Measurements from ENCODE around the gene DGKI.

DNA sequence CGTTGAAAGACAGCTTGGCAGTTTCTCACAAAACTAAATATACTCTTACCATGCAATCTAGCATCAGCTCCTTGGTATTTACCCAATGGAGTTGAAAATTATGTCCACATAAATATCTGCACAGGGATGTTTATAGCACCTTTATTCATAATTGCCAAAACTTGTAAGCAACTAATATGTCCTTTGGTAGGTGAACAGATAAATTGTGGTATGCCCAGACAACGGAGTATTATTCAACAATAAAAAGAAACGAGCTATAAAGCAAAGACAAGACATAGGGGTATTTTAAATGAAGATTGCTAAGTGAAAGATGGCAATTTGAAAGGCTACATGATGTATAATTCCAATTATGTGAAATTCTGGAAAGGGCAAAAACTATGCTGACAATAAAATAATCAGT, 340.7 kb downstream of the DGKI start:
- TF ChIP-seq, protein P1, sequence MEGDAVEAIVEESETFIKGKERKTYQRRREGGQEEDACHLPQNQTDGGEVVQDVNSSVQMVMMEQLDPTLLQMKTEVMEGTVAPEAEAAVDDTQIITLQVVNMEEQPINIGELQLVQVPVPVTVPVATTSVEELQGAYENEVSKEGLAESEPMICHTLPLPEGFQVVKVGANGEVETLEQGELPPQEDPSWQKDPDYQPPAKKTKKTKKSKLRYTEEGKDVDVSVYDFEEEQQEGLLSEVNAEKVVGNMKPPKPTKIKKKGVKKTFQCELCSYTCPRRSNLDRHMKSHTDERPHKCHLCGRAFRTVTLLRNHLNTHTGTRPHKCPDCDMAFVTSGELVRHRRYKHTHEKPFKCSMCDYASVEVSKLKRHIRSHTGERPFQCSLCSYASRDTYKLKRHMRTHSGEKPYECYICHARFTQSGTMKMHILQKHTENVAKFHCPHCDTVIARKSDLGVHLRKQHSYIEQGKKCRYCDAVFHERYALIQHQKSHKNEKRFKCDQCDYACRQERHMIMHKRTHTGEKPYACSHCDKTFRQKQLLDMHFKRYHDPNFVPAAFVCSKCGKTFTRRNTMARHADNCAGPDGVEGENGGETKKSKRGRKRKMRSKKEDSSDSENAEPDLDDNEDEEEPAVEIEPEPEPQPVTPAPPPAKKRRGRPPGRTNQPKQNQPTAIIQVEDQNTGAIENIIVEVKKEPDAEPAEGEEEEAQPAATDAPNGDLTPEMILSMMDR (conservative IDR thresholded peaks at IDR 0.05) = no peak
- TF ChIP-seq EZH2 (IDR thresholded peaks at IDR 0.05; ENCODE audit: low read depth) = no peak
